Muscle layer of duodenum (tissue), 2 donors: ENCODE data around the gene MAGI1.

Experiments used
- H3K27ac ChIP-seq: one replicate; pipeline ENCODE4 v1.7.0; 2013; ENCODE audit warnings: mild to moderate bottlenecking, low read length
- H3K27me3 ChIP-seq: one replicate; pipeline ENCODE4 v1.7.0; 2013; ENCODE audit warnings: low read depth, mild to moderate bottlenecking, control low read depth, low read length
- H3K36me3 ChIP-seq, 2 donors: one replicate each; pipeline ENCODE4 v1.7.0; 2013; ENCODE audit warnings: low read length in 2 of 2, control low read depth in 1 of 2, mild to moderate bottlenecking in 1 of 2; ENCODE audit not compliant: insufficient read depth in 2 of 2, control insufficient read depth in 1 of 2
- H3K4me1 ChIP-seq, 2 donors: one replicate each; pipeline ENCODE4 v1.7.0; 2013; ENCODE audit warnings: low read length in 2 of 2, mild to moderate bottlenecking in 2 of 2, control low read depth in 1 of 2, moderate library complexity in 1 of 2; ENCODE audit not compliant: insufficient read depth in 2 of 2, control insufficient read depth in 1 of 2
- H3K4me3 ChIP-seq, 2 donors: one replicate each; pipeline ENCODE4 v1.7.0; 2013; ENCODE audit warnings: low read length in 2 of 2, low read depth in 1 of 2, mild to moderate bottlenecking in 1 of 2
- H3K9me3 ChIP-seq, 2 donors: one replicate each; pipeline ENCODE4 v1.7.0; 2013; ENCODE audit warnings: low read length in 2 of 2, control low read depth in 1 of 2, mild to moderate bottlenecking in 1 of 2; ENCODE audit not compliant: control insufficient read depth in 1 of 2
- donor health status: healthy.

MAGI1 gene

DNA sequence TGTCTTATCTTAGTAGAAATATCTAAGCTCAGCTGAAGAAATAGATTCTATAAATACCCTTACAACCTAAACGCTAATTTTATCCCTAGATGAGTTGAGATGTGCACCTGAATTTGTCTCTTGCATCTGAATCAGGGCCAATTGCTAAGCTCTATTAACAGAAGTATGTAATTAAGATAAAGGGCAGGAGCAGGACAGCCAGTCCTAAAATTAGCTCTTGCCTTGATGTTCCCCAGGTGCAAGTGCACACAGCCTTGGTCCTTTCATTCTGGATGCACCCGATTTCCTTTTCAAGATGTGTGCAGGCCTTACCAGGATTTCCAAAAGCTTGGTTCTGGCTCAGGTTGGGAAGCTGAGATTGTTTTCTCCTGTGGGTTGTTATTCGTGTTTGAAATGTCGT lies 52.4 kb downstream of the MAGI1 start:
- Histone ChIP-seq H3K27me3 (no peaks in the 10 kb centered on the region), H3K4me1 (no peaks in the 10 kb centered on the region), H3K9me3 (no peaks in the 10 kb centered on the region), H3K27ac (no peak overlapping the region), H3K4me3 (no peak overlapping the region), H3K36me3 (no peaks in the 10 kb centered on the region)

DNA sequence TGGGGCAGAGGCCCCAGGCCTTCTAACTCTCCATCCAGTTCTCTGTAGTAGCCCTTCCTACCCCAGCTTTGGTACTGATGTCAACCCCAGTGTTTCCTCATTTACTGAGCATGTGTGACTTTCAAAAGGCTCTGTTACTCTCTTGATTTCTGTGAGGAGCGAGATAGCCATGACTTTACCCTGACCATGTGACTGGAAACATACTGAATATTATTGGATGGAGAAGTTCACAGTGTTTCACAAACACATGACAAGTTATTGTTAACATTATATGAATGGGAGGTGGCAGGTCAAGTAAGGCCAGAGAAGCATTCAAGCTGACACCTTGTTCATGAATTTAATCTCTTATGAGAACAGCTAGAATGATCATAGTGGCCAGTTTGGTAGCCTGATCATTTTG lies 53.7 kb downstream of the MAGI1 start:
- no peaks in the 10 kb centered on the region for H3K36me3 ChIP-seq
- H3K4me3 ChIP-seq, result no peak overlapping the region
- H3K4me1 ChIP-seq, result no peaks in the 10 kb centered on the region
- H3K9me3 ChIP-seq, result no peaks in the 10 kb centered on the region
- H3K27ac ChIP-seq, result no peak overlapping the region
- no peaks in the 10 kb centered on the region for H3K27me3 ChIP-seq

DNA sequence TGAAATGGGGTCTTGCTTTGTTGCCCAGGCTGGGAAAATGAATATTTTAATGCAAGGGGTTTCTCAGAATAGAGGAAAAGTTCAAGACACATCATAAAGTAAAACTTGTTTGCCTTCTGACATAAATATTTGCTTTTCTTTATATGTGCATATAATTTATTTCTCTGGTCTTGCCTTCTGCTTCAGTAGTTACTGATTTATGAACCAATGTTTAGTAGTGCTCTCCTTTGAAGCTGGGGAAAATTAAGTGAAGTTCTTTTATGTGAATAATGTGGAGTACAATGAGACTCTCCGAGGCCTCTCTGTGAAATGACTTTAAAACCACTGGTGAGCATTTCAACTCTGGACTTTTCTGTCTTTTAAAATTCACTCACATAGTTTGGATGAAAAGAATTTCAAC lies 55.6 kb downstream of the MAGI1 start:
- Histone ChIP-seq H3K27me3 (no peaks in the 10 kb centered on the region), H3K4me1 (no peaks in the 10 kb centered on the region), H3K27ac (no peak overlapping the region), H3K4me3 (no peak overlapping the region), H3K36me3 (no peaks in the 10 kb centered on the region), H3K9me3 (no peaks in the 10 kb centered on the region)

DNA sequence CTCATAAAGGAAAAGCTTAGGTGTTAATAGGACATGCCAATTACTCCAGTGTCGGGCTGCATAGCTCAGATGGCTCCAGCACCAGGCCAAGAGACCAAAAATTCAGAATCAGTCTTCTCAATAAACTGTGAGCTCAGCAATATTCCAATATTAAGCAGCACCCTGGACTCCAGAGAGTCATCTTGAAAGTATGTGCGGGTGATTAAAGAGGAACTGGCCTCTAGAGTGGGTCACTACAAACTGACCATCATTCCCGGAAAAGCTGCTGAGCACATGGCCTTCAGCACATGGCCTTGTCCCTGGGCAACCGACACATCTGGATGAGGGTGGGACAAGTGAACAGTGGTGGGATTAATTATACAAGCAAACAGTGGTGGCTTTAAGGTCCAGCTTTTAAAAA lies 59.0 kb downstream of the MAGI1 start:
- no peaks in the 10 kb centered on the region for H3K4me1 ChIP-seq
- H3K27me3 ChIP-seq, result no peaks in the 10 kb centered on the region
- H3K36me3 ChIP-seq, result no peaks in the 10 kb centered on the region
- H3K4me3 ChIP-seq, result no peak overlapping the region
- H3K9me3 ChIP-seq, result no peaks in the 10 kb centered on the region
- H3K27ac ChIP-seq, result no peak overlapping the region

DNA sequence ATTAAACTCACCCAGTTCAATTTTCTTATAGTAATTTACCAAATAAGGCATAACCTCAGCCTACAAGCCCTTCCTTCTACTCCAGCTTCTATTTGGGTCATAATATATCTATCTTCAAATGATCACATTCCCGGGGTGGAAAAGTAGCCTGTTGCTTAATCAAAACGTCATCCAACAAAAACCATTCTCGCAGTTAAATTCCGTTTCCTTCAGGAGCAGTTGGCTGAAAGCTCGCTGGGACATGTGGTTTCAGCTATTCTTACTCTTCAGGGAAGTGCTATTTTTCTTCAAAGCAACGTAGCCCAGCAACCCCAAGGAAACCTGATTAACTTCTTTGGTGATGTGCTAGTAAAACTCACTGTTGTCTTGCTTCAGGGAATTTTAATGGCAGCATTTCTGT lies 59.6 kb downstream of the MAGI1 start:
- Histone ChIP-seq H3K4me1 (no peaks in the 10 kb centered on the region), H3K27me3 (no peaks in the 10 kb centered on the region), H3K4me3 (no peak overlapping the region), H3K36me3 (no peaks in the 10 kb centered on the region), H3K27ac (no peak overlapping the region), H3K9me3 (no peaks in the 10 kb centered on the region)

DNA sequence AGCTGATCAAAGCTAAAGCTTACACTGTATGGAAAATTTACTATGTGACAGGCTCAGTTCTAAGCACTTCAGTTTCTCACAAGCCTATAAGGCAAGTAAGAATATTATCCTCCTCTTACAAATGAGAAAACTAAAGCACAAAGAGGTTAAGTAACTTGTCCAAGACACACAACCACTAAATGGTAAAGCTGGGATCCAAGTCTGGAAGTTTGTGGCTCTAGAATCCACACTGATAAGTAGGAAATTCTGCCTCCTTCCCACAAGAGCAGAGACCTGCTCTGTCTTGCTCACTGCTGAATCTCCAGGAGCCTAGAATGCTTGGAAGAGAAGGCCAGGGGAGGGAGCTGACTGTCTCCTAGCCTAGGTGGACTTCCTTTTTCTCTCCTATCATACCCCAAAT lies 60.6 kb downstream of the MAGI1 start:
- Histone ChIP-seq H3K27ac (no peak overlapping the region), H3K4me3 (no peak overlapping the region), H3K9me3 (no peaks in the 10 kb centered on the region), H3K27me3 (no peaks in the 10 kb centered on the region), H3K4me1 (no peaks in the 10 kb centered on the region), H3K36me3 (no peaks in the 10 kb centered on the region)

DNA sequence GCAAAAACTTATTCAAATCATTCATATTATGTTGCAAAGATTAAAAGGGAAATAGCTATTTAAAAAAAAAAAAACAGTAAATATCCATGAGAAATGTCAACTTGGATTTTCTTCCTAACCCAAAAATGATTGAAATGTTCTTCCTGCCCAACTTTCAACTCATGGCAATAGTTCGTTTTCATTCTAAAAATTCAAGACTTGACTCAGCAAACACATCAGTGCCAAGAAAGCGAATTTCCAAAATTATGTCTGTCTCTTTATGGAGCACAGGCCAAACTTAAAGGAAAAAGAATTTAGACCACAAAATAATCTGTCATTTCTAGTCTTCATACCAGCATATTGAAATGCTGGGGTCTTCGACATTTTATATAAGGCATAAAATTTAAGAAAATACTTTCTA lies 63.7 kb downstream of the MAGI1 start:
- Histone ChIP-seq H3K27ac (no peak overlapping the region), H3K36me3 (no peaks in the 10 kb centered on the region), H3K27me3 (no peaks in the 10 kb centered on the region), H3K4me1 (no peaks in the 10 kb centered on the region), H3K9me3 (no peaks in the 10 kb centered on the region), H3K4me3 (no peak overlapping the region)

DNA sequence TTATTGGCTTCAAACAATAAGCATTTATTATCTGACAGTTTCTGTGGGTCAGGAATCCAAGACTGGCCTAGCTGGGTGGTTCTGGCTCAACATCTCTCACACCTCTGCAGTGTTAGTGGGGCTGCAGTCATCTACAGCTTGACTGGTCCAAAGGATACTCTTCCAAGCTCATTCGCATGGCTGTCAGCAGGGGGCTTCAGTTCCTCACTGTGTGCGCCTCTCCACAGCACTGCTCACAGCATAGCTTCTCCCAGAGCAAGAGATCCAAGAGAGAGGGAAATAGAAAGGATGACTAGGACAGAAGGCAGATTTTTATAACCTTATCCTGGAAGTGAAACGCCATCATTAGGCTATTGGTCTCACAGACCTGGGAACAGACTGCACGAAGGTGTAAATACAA lies 64.2 kb downstream of the MAGI1 start:
- H3K27me3 ChIP-seq, result no peaks in the 10 kb centered on the region
- H3K4me1 ChIP-seq, result no peaks in the 10 kb centered on the region
- H3K9me3 ChIP-seq, result no peaks in the 10 kb centered on the region
- H3K27ac ChIP-seq, result no peak overlapping the region
- H3K4me3 ChIP-seq, result no peak overlapping the region
- no peaks in the 10 kb centered on the region for H3K36me3 ChIP-seq

DNA sequence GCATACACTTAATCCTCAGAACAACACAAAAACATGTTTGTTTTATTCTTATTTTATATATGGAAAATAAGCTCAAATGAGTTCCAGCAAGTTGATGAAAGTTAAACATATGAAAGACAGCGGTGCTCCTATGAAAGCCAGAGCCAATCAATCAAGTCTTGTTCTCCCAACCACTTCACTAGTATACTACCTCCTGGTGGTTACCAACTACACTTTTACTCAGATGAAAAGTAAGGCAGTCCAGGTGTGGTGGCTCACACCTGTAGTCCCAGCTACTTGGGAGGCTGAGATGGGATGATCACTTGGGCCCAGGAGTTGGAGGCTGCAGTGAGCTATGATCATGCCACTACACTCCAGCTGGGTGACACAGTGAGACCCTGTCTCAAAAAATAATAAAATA lies 66.0 kb downstream of the MAGI1 start:
- Histone ChIP-seq H3K27ac (no peak overlapping the region), H3K36me3 (no peaks in the 10 kb centered on the region), H3K9me3 (no peaks in the 10 kb centered on the region), H3K4me3 (no peak overlapping the region), H3K27me3 (no peaks in the 10 kb centered on the region), H3K4me1 (no peaks in the 10 kb centered on the region)

DNA sequence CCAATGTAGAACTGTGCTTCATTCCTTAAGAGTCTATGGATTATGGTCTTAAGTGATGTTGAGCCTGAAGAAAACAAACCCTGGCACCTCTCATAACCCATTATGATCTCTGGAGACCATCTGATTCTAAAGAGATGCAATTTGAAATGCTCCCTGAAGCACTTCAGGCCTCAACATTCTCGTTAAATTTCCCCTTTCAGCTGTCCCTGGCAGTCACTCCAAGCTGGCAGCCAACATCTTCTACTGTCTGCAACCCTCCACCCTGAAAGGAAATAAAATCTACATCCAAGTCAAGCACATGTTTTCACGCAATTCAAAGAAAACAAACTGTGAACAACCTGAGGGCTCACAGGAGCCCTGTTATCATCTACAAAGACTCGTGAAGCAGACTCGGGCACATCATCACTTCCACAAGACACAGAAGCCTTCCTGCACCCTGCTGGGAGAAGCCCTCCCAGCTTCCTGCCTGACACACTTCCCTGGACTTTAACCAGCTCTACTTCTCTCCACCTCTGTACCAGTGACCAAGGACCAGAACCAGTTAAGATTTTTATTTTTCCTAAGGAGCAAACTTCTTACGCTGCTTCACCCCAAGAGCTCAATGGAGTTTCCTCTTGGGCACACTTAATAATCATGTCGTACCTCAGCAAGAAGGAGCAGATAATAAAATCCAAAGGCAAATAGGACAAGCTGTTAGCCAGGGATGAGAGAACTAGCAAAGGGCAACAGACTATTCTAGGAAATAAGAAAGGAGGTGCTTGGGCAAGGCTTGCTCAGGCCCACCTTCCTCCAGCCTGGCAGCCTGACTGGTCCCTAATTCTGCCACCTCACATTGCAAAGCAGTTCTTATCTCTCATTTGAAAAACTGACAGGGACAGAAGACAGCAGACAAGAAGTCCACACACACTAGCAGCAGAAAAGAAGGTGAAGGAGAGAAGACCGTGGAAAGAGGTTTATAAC lies 67.1 kb downstream of the MAGI1 start:
- Histone ChIP-seq H3K4me3 (no peak overlapping the region), H3K4me1 (no peaks in the 10 kb centered on the region), H3K27ac (no peak overlapping the region), H3K9me3 (no peaks in the 10 kb centered on the region), H3K36me3 (no peaks in the 10 kb centered on the region), H3K27me3 (no peaks in the 10 kb centered on the region)

DNA sequence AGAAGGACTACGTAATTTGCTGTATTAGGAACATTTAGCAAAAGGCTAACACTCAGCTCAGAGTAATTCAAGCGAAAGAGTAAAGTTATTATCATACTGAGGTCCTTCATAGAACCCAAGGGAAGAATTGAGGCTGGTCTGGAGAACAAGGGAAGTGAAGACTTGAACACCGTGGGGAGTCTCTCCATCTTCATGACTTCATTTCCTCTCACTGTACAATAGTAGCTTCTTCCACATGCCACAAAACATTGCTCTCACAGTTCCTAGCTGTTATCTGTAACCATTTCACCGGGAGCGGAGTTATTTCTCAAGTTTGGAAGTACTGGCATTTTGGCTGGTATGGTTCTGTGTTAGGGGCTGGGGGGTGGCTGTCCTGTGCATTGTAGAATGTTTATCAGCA lies 69.7 kb downstream of the MAGI1 start:
- no peak overlapping the region for H3K27ac ChIP-seq

DNA sequence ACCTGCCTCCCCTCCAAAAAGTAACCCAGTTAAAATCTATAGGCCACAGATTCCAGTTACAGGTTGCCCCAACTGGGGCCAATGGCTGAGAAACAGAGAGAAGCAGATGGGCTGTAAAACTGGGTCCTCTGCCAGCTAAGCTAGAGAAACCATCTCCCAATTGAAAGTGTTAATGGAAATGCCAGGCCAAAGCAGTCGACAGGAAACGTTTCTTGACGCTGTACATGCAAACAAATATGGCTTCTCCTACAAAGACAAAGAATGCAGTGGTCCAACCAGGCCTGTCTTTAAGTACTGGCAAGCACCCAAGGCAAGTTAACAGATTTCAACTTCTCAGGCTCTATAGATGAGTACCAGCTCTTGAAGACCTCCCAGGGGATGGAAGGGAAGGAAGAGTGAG lies 71.3 kb downstream of the MAGI1 start:
- Histone ChIP-seq H3K4me1 (no peaks in the 10 kb centered on the region), H3K27me3 (no peaks in the 10 kb centered on the region), H3K9me3 (no peaks in the 10 kb centered on the region), H3K27ac (no peak overlapping the region), H3K4me3 (no peak overlapping the region), H3K36me3 (no peaks in the 10 kb centered on the region)

More for the DNA sequence above, 69.7 kb downstream of the MAGI1 start:
- no peaks in the 10 kb centered on the region for H3K36me3 ChIP-seq
- H3K4me1 ChIP-seq, result no peaks in the 10 kb centered on the region
- H3K27me3 ChIP-seq, result no peaks in the 10 kb centered on the region
- no peak overlapping the region for H3K4me3 ChIP-seq
- H3K9me3 ChIP-seq, result no peaks in the 10 kb centered on the region
